Measurements from ENCODE around the gene RNF220. TPM values are rescaled to one million over a fixed set of nuclear protein-coding genes. Genes with fewer than 3 reads are reported as not detected.

The RNF220 gene
- total RNA-seq, 1 donor from 2014 or later = 72.5 TPM

DNA sequence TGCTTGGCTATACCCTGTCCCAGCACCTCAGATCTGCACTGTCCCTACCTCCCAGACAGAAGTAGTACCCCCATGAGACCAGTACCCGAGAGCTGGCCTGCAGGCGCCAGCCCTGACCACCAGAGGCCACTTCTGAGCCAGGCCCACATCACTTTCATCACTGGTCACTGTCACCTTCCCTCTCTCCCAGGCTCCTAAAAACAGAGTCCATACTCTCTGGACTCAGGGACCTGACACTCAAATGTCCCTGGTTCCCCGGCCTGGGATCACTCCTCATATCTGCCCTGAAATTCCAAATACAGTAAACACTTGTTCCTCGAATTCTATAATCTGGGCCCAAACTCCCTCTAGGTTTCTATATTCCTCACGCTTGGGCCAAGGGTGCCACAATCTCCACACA, 250.6 kb downstream of the RNF220 start:
- H3K27ac ChIP-seq = no peak overlapping the region
- DNase-seq = no peak
- no peaks in the 10 kb centered on the region for H3K4me1 ChIP-seq
- H3K4me3 ChIP-seq = no peak overlapping the region
- no peaks in the 10 kb centered on the region for H3K9me3 ChIP-seq
- peak; percentile 6 to 21 for ATAC-seq
- intact Hi-C loops (cut with DNase I) = no loop called here
- H3K36me3 ChIP-seq = peaks cover 49% of the 10 kb centered on the region
- no peaks in the 10 kb centered on the region for H3K27me3 ChIP-seq (ENCODE audit: low read depth)
- peak; percentile 59 for TF ChIP-seq CTCF (IDR thresholded peaks at IDR 0.05)

DNA sequence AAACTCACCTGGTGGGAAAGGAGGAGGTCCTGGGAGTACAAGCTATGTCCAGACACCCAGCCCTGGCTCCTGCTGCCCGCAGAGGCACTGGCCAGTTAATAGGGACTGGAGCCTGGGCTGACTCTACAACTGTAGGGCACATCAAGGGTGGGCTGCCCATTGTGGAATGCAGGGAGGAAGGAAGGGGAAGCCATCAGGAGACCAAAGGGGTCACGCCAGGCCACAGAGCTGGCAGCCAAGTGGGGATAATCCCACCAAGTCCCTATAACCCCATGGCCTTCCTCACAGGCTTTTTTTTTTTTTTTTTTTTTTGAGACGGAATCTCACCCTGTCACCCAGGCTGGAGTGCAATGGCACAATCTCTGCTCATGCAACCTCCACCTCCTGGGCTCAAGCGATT, 254.5 kb downstream of the RNF220 start:
- Histone ChIP-seq H3K27me3 (ENCODE audit: low read depth) (no peaks in the 10 kb centered on the region), H3K36me3 (peaks cover 19% of the 10 kb centered on the region), H3K4me3 (no peak overlapping the region), H3K27ac (no peak overlapping the region), H3K9me3 (no peaks in the 10 kb centered on the region), H3K4me1 (no peaks in the 10 kb centered on the region)
- intact Hi-C loops (cut with DNase I) = no loop called here
- ATAC-seq (no peak), DNase-seq (no peak)
- no peak for TF ChIP-seq CTCF (IDR thresholded peaks at IDR 0.05)

- H3K9me3 ChIP-seq = no peaks in the 10 kb centered on the region
- DNase-seq (peak; percentile 62), ATAC-seq (peak; percentile 25 to 53)
- H3K4me1 ChIP-seq = no peaks in the 10 kb centered on the region
- H3K27me3 ChIP-seq (ENCODE audit: low read depth) = no peaks in the 10 kb centered on the region
- no peak overlapping the region for H3K27ac ChIP-seq
- peaks cover 17% of the 10 kb centered on the region for H3K36me3 ChIP-seq
- no peak overlapping the region for H3K4me3 ChIP-seq
- intact Hi-C loops (cut with DNase I) = no loop called here
- TF ChIP-seq CTCF (IDR thresholded peaks at IDR 0.05) = no peak
These were observed 255.1 kb downstream of the RNF220 start for GRCh38 chr1:44660176-44660575.

DNA sequence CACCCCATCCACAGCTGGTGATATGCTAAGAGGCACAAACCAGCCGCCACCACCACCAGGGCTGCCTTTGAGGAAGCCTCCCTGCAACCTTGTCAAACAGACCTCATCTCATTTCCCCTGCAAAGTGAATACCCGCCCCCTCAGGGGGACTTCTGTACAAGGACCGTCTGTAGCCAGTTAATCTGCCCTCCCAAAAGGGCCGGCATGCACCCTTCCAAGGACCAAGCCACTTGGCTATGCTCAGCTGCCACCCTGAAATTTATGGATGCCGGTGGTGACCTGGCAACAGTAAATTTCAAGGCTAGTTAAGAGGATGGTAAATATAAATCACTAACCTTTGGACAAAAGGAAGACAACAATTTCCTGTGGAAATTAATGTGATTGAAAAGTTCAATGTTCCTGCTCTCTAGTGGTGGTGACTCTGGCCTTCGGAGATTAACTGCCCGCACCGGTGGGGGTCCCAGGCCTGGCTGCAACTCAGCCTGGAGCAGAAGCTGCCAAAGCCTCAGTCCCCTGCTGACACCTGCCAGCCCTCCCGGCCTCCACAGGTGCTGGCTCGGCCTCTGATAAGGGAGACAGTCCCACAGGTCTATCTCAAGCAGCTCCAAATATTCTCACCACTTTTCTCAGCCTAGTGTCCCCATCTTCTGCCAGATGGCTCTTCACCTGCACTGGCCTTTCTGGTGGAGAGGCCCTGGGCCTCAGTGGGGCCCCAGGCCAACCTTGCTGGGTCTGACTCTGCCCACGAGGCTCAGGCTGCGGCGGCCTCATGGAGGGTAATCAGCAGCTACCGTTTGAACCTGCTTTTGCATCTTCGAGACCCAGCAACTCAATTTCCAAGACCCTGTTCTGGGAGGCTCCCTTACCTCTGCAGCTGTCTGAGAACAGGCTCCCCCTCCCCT, 257.0 kb downstream of the RNF220 start:
- no peaks in the 10 kb centered on the region for H3K9me3 ChIP-seq
- ATAC-seq (no peak), DNase-seq (no peak)
- TF ChIP-seq CTCF (IDR thresholded peaks at IDR 0.05) = no peak
- H3K27ac ChIP-seq = no peak overlapping the region
- H3K4me1 ChIP-seq = no peaks in the 10 kb centered on the region
- H3K27me3 ChIP-seq (ENCODE audit: low read depth) = no peaks in the 10 kb centered on the region
- H3K4me3 ChIP-seq = no peak overlapping the region
- peaks cover 7% of the 10 kb centered on the region for H3K36me3 ChIP-seq
- intact Hi-C loops (cut with DNase I) = no loop called here

GRCh38 chr1:44662683-44663030, 257.6 kb downstream of the RNF220 start:
- H3K27me3 ChIP-seq (ENCODE audit: low read depth) = no peaks in the 10 kb centered on the region
- peaks cover under 1% of the 10 kb centered on the region for H3K36me3 ChIP-seq
- DNase-seq (no peak), ATAC-seq (no peak)
- H3K4me3 ChIP-seq = no peak overlapping the region
- no peak for TF ChIP-seq CTCF (IDR thresholded peaks at IDR 0.05)
- H3K27ac ChIP-seq = no peak overlapping the region
- intact Hi-C loops (cut with DNase I) = no loop called here
- no peaks in the 10 kb centered on the region for H3K9me3 ChIP-seq
- no peaks in the 10 kb centered on the region for H3K4me1 ChIP-seq

All from lower lobe of right lung (tissue), 2 donors.